Progenitor cell of endocrine pancreas (in vitro differentiated cells): Measurements from ENCODE around the gene MFN2. TPM values are rescaled to one million over a fixed set of nuclear protein-coding genes. Genes with fewer than 3 reads are reported as not detected.

Experiments
- DNase-seq: peaks from one replicate; pipeline ENCODE4 v3.0.0; 2021; ENCODE audit warnings: low spot score; ENCODE audit not compliant: unreplicated experiment
- H3K27ac Mint-ChIP-seq: 2 replicates; pipeline ENCODE4 v1.8.0; 2021; ENCODE audit warnings: mild to moderate bottlenecking, moderate library complexity, mixed read lengths
- H3K27me3 Mint-ChIP-seq: 2 replicates; pipeline ENCODE4 v1.8.0; 2021; ENCODE audit warnings: mixed read lengths
- H3K36me3 Mint-ChIP-seq: 2 replicates; pipeline ENCODE4 v1.8.0; 2022; ENCODE audit warnings: mixed read lengths; ENCODE audit not compliant: insufficient read depth
- H3K4me1 Mint-ChIP-seq: 2 replicates; pipeline ENCODE4 v1.8.0; 2021; ENCODE audit warnings: low read depth, mixed read lengths
- H3K4me3 Mint-ChIP-seq: 2 replicates; pipeline ENCODE4 v1.8.0; 2021; ENCODE audit warnings: low read depth, mild to moderate bottlenecking, moderate library complexity, mixed read lengths
- H3K9me3 Mint-ChIP-seq: 2 replicates; pipeline ENCODE4 v1.8.0; 2021; ENCODE audit warnings: low read depth, mixed read lengths
- long read RNA-seq: library from polyadenylated mRNA; unstranded; transcript quantifications from one replicate; pipeline ENCODE4 v2.0.0, GENCODE V29; 2020
- total RNA-seq: library from RNA; stranded (reverse); gene quantifications from 2 replicates; pipeline ENCODE4 v1.2.1, GENCODE V29; 2021
- TF ChIP-seq, protein P1 (sequence below): fragments of 200-600 bp; sonication (generic); IDR thresholded peaks from one replicate; pipeline ENCODE4 v1.5.0; 2021; ENCODE audit warnings: antibody characterized with exemption, mild to moderate bottlenecking; ENCODE audit not compliant: unreplicated experiment

The MFN2 gene
- 50.6 and 55.8 TPM in 2 replicates for total RNA-seq
- long read RNA-seq, full-length matches to known transcripts, result 18 of 48 reads
- long read RNA-seq, partial matches to known transcripts, result 23 of 48 reads
- long read RNA-seq, other reads (novel, unspliced or antisense), result 7 of 48 reads

DNA sequence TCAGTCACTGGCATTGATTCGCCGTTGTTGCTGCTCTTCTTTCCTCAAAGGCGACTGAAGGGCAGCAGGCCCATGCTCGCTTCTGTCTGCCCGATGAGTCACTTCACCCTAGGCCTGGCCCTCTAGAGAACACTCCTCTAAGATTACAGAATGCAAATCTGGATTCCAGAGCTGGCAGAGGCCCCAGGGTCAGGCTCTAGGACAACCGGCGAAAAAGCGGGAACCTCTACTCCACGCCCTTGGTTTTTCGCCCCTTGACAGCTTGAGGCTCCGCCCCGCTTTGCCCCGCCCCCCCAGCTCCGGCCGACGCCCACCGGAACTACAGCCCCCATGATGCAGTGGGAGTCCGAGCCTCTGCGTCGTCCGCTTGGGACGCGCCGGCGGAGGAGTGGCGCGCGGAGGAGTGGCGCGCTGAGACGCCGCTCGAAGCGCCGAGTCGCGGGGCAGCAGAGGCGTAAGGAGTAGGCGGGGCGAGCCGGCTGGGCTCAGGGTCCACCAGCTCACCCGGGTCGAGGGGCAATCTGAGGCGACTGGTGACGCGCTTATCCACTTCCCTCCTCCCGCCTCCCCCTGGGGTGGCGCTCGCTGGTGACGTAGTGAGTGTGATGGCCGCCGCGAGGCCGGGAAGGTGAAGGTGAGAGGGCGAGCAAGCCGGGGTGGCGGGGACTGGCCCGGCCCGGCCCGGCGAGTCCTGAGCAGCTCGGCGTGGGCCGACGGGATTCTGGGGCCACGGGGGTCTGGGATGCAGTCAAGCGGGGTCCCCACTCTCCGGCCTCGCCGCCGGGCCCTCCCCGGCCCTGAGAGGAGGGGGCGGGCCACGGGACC lies at the start of gene MFN2:
Gene MFN2, plus strand, starts transcription at position 594 of the 825 bp plus-strand sequence. CDS start 8,725 bp downstream, outside the sequence.
- H3K4me3 Mint-ChIP-seq, result peak within 1 kb of the TSS; percentile 97
- H3K4me1 Mint-ChIP-seq, result peaks cover 21% of the 10 kb centered on the region
- H3K36me3 Mint-ChIP-seq, result peaks cover 10% of the 10 kb centered on the region
- H3K27ac Mint-ChIP-seq, result peak within 1 kb of the TSS; percentile 98
- TF ChIP-seq, protein P1, sequence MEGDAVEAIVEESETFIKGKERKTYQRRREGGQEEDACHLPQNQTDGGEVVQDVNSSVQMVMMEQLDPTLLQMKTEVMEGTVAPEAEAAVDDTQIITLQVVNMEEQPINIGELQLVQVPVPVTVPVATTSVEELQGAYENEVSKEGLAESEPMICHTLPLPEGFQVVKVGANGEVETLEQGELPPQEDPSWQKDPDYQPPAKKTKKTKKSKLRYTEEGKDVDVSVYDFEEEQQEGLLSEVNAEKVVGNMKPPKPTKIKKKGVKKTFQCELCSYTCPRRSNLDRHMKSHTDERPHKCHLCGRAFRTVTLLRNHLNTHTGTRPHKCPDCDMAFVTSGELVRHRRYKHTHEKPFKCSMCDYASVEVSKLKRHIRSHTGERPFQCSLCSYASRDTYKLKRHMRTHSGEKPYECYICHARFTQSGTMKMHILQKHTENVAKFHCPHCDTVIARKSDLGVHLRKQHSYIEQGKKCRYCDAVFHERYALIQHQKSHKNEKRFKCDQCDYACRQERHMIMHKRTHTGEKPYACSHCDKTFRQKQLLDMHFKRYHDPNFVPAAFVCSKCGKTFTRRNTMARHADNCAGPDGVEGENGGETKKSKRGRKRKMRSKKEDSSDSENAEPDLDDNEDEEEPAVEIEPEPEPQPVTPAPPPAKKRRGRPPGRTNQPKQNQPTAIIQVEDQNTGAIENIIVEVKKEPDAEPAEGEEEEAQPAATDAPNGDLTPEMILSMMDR, result no peak
- H3K9me3 Mint-ChIP-seq, result no peaks in the 10 kb centered on the region
- peak; percentile 94 for DNase-seq
- H3K27me3 Mint-ChIP-seq, result no peaks in the 10 kb centered on the region

DNA sequence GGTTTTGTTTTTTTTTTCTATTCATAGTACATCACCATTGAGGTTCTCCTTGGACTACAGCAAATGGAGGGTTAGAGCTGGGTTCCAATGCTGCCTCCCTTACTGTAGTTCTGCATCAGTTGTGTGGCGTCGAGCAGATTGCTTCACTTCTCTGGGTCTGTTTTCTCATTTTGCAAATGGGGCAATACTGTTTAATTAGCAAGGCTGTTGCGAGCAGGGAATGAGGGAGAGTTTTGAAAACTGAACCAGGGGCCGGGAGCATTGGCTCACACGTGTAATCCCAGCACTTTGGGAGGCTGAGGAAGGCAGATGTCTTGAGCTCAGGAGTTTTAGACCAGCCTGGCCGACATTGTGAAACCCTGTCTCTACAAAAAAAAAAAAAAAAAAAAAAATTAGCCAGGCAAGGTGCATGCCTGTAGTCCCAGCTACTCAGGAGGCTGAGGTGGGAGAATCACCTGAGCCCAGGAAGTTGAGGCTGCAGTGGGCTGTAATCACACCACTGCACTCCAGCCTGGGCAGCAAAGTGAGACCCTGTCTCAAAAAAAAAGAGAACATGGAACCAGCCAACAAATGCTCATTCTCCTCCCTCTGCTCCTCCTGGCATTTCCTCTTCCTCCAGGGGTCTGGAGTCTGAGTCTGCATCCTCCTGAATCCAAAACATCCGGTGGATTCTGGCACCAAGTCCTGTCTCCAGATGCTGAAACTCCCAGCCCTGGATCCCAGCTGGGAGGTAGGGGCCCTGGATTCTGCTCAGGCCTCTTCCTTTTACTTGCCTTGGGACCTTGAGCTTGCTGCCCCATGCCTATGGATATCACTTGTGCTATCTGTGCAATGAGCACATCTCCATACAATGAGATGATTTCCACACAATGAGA lies 49.4 kb upstream of the MFN2 start:
- H3K9me3 Mint-ChIP-seq, result no peaks in the 10 kb centered on the region
- H3K4me3 Mint-ChIP-seq, result no peak overlapping the region
- H3K27ac Mint-ChIP-seq, result no peak overlapping the region
- H3K36me3 Mint-ChIP-seq, result no peaks in the 10 kb centered on the region
- no peak for DNase-seq
- H3K27me3 Mint-ChIP-seq, result no peaks in the 10 kb centered on the region
- peaks cover 1% of the 10 kb centered on the region for H3K4me1 Mint-ChIP-seq
- TF ChIP-seq, protein P1, result no peak

DNA sequence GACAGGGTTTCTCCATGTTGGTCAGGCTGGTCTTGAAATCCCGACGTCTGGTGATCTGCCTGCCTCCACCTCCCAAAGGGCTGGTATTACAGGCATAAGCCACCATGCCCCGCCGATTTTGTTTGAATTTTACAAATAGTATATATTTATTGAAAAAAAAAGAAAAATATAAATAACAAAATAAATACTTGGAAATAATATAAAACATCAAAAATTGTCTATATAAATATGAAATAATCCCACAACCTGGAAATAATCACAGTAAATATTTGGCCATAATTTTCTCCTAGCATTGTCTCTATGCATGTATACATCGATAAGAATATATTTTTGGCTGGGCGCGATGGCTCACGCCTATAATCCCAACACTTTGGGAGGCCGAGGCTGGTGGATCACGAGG lies 48.4 kb upstream of the MFN2 start:
- no peaks in the 10 kb centered on the region for H3K4me1 Mint-ChIP-seq
- no peaks in the 10 kb centered on the region for H3K9me3 Mint-ChIP-seq
- no peak for DNase-seq
- no peaks in the 10 kb centered on the region for H3K27me3 Mint-ChIP-seq
- H3K4me3 Mint-ChIP-seq, result no peak overlapping the region
- H3K27ac Mint-ChIP-seq, result no peak overlapping the region
- TF ChIP-seq, protein P1, result no peak
- no peaks in the 10 kb centered on the region for H3K36me3 Mint-ChIP-seq

DNA sequence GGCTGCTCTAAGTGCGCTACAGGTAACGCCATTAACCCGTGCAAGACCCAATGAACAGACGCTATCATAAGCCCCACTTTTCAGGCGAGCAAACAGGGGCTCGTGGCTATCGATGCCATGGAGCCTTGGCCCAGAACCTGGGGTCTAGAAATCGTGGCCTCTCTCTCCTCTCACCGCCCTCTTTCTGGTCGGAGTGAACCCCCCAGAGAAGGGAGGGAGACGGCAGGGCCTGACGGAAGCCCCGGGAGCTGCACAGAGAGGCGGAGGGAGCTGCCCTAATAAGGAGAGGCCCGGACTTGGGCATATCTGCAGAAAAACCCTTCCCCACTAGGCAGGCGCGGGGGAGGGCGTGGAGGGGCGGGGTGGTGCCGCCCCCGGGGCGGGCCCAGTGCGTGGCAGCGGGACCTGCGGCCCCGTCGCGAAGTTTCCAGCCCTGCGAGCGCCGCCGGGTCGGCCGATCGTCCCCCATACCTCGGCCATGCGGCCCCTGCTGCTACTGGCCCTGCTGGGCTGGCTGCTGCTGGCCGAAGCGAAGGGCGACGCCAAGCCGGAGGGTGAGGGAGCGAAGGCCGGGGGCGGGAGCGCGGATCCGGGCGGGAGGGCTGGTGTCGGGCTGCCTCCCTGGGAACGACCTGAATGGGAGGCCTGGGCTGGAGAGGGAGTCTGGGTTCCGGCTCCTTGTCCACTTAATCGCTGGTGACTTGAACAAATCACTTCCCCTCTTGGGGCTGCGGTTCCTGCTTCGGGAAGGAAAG lies 45.8 kb upstream of the MFN2 start, which contains the start of gene PLOD1:
Gene PLOD1, plus strand, starts transcription at position 416 of the 755 bp plus-strand sequence. Its CDS starts 63 bp downstream, at position 479.
- peak; percentile 75 for DNase-seq
- peak within 1 kb of the TSS; percentile 75 for H3K4me3 Mint-ChIP-seq
- H3K9me3 Mint-ChIP-seq, result no peaks in the 10 kb centered on the region
- H3K27ac Mint-ChIP-seq, result peak within 1 kb of the TSS; percentile 91
- H3K36me3 Mint-ChIP-seq, result no peaks in the 10 kb centered on the region
- no peaks in the 10 kb centered on the region for H3K27me3 Mint-ChIP-seq
- no peaks in the 10 kb centered on the region for H3K4me1 Mint-ChIP-seq
- TF ChIP-seq, protein P1, result no peak
